Psoas muscle (tissue), 8 donors: ENCODE measurements around the gene ITPR3. TPM values are rescaled to one million over a fixed set of nuclear protein-coding genes. Genes with fewer than 3 reads are reported as not detected.

Experiments used
- ATAC-seq, 4 donors: fragments of 200-7000 bp; cut with Tn5 transposase; one replicate each; pipeline ENCODE4 v1.9.1; 2020; ENCODE audit warnings: moderate library complexity in 3 of 4, mild to moderate bottlenecking in 2 of 4
- DNase-seq, 2 donors: peaks; one replicate each; pipeline ENCODE4 v3.0.0-alpha.2; 2020
- H3K27ac ChIP-seq: fragments of 200-600 bp; one replicate; pipeline ENCODE4 v1.8.0; 2022
- H3K27me3 ChIP-seq, 3 donors: fragments of 200-600 bp in 1 of 3; one replicate each; pipeline versions ENCODE4 v1.6.1 to v1.8.0; 2013 to 2022; ENCODE audit warnings: low read length in 2 of 3, mild to moderate bottlenecking in 2 of 3, moderate library complexity in 1 of 3; ENCODE audit not compliant: insufficient read depth in 3 of 3
- H3K36me3 ChIP-seq, 2 donors: fragments of 200-600 bp in 1 of 2; one replicate each; pipeline versions ENCODE4 v1.6.1 to v1.8.0; 2013 to 2022; ENCODE audit warnings: low read depth in 1 of 2, mild to moderate bottlenecking in 1 of 2, moderate library complexity in 1 of 2; ENCODE audit not compliant: insufficient read depth in 1 of 2
- H3K4me1 ChIP-seq: fragments of 200-600 bp; one replicate; pipeline ENCODE4 v1.8.0; 2022
- H3K4me3 ChIP-seq: fragments of 200-600 bp; one replicate; pipeline ENCODE4 v1.8.0; 2022; ENCODE audit warnings: mild to moderate bottlenecking
- H3K9me3 ChIP-seq: fragments of 200-600 bp; one replicate; pipeline ENCODE4 v1.8.0; 2022
- CTCF ChIP-seq: fragments of 200-600 bp; IDR thresholded peaks from one replicate; pipeline ENCODE4 v1.8.0; 2022; ENCODE audit warnings: antibody characterized with exemption
- WGBS, 3 donors: extraction: QIAGEN DNeasy Blood & Tissue Kit; methylation state at CpG; one replicate each; pipeline versions ENCODE4 v1.1.6 to v1.1.7; 2013; 5-methylcytosine and 5-hydroxymethylcytosine counted together
- intact Hi-C, 2 donors: fragments of 100-400 bp; cut with DNase I; formaldehyde crosslinking; loops; one replicate each; pipeline versions ENCODE4 v1.11.0 to v1.14.2; 2022
- polyA plus RNA-seq, 3 donors: library from polyadenylated mRNA; stranded (reverse); fragments of 200-250 nt; gene quantifications; one replicate each; pipeline ENCODE4 v1.2.3, GENCODE V29; 2013
- total RNA-seq, 4 donors: library from RNA; stranded (reverse); fragmentation: NEBNext Ultra II Directional in 2 of 4; extraction: Animal tissue kit (Norgen Biotek cat#: 25700) in 2 of 4; gene quantifications; one replicate each; pipeline versions ENCODE4 v1.2.1 to v1.2.4, GENCODE V29; 2021 to 2023
- donor health status: healthy with polysubstance abuse.
- donor health status: DM: no; HTN: no; CAD: no; lungs with moderate emphysema.
- donor health status: Bipolar disorder and iron deficiency.
- donor health status: healthy.
- donor health status: DM: yes; HTN: yes; CAD: no.
- donor health status: DM: no; HTN: no; CAD: no.
- donor health status: DM: no; HTN: no; CAD: no.
- donor health status: DM: yes; HTN: yes; CAD: no.

The ITPR3 gene
- total and polyA plus RNA-seq, 7 donors: 1.9 to 7.4 (median 3.8) TPM

- Histone ChIP-seq H3K9me3 (no peaks in the 10 kb centered on the region), H3K36me3 (no peaks in the 10 kb centered on the region), H3K27ac (no peak overlapping the region), H3K4me3 (no peak overlapping the region), H3K27me3 (no peaks in the 10 kb centered on the region), H3K4me1 (no peaks in the 10 kb centered on the region)
- ATAC-seq: no peak
- TF ChIP-seq CTCF: no peak
- no peak for DNase-seq
- intact Hi-C loops: no loop called here
- 79 to 87% (median 83%) methylated on average over 5 of the region's 5 CpGs for WGBS, 3 donors
These were observed 30.9 kb downstream of the ITPR3 start for GRCh38 chr6:33652002-33652401.

GRCh38 chr6:33654831-33655554 lies 33.9 kb downstream of the ITPR3 start:
- intact Hi-C loops: no loop called here
- Histone ChIP-seq H3K4me1 (no peaks in the 10 kb centered on the region), H3K36me3 (no peaks in the 10 kb centered on the region), H3K4me3 (no peak overlapping the region), H3K27ac (no peak overlapping the region), H3K27me3 (no peaks in the 10 kb centered on the region), H3K9me3 (no peaks in the 10 kb centered on the region)
- TF ChIP-seq CTCF: no peak
- DNase-seq: no peak
- ATAC-seq: no peak
- WGBS, 3 donors: 42 to 62% (median 58%) methylated on average over 5 of the region's 5 CpGs

- H3K9me3 ChIP-seq: no peaks in the 10 kb centered on the region
- H3K27me3 ChIP-seq: no peaks in the 10 kb centered on the region
- no peaks in the 10 kb centered on the region for H3K36me3 ChIP-seq
- TF ChIP-seq CTCF: no peak
- H3K27ac ChIP-seq: no peak overlapping the region
- ATAC-seq (no peak), DNase-seq (no peak)
- intact Hi-C loops: no loop called here
- H3K4me1 ChIP-seq: no peaks in the 10 kb centered on the region
- WGBS, 3 donors: 75 to 88% (median 87%) methylated on average over 5 of the region's 5 CpGs
- H3K4me3 ChIP-seq: no peak overlapping the region
These were observed 35.7 kb downstream of the ITPR3 start for GRCh38 chr6:33656844-33657243.

- ATAC-seq (no peak), DNase-seq (no peak)
- no peak overlapping the region for H3K4me3 ChIP-seq
- WGBS, 3 donors: 88 to 95% (median 92%) methylated on average over 15 to 16 of the region's 16 CpGs
- H3K9me3 ChIP-seq: no peaks in the 10 kb centered on the region
- intact Hi-C loops: no loop called here
- no peak for TF ChIP-seq CTCF
- H3K36me3 ChIP-seq: no peaks in the 10 kb centered on the region
- no peaks in the 10 kb centered on the region for H3K27me3 ChIP-seq
- H3K27ac ChIP-seq: no peak overlapping the region
- no peaks in the 10 kb centered on the region for H3K4me1 ChIP-seq
These were observed 38.0 kb downstream of the ITPR3 start for GRCh38 chr6:33658982-33659689.
